BE2C (cell line): Measurements from ENCODE around the gene PPP1R9B.

Experiments
- DNase-seq: peaks from one replicate; pipeline ENCODE4 v3.0.0-alpha.2; 2020
- H3K27me3 ChIP-seq: fragments of 250-450 bp; sonication (Bioruptor Pico); 2 replicates; pipeline ENCODE4 v1.5.1; 2020; ENCODE audit warnings: mild to moderate bottlenecking
- H3K36me3 ChIP-seq: fragments of 250-450 bp; sonication (Bioruptor Pico); 2 replicates; pipeline ENCODE4 v1.5.1; 2020; ENCODE audit warnings: mild to moderate bottlenecking
- H3K4me1 ChIP-seq: fragments of 250-450 bp; sonication (Bioruptor Pico); 2 replicates; pipeline ENCODE4 v1.5.1; 2020
- H3K4me3 ChIP-seq: 2 replicates; pipeline ENCODE4 v1.5.1; 2011; ENCODE audit warnings: low read depth, low read length
- H3K9me3 ChIP-seq: fragments of 250-450 bp; sonication (Bioruptor Pico); 2 replicates; pipeline ENCODE4 v1.5.1; 2020
- TF ChIP-seq, protein P1 (sequence below): IDR thresholded peaks from 2 replicates; pipeline ENCODE4 v1.5.1; 2012; ENCODE audit warnings: mild to moderate bottlenecking, low read depth, low read length

PPP1R9B gene

DNA sequence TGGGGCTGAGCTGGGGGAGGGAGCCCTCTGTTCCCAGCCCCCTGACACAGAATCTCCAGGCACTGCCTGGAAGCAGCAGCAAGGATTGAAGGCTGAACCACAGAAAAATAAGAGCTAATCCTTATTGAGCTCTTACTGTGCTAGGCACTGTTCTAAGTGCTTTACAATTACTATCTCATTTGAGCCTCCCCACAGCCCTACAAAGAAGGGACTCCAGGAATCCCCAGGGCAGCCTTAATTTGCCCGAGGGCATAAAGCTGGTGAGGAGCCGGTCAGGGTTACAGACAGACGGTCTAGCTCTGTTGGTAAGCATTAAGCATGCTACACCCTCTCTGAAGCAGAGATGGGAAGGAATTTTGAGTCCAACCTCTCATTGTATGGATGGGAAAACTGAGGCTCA lies 27.5 kb downstream of the PPP1R9B start:
- TF ChIP-seq, protein P1, sequence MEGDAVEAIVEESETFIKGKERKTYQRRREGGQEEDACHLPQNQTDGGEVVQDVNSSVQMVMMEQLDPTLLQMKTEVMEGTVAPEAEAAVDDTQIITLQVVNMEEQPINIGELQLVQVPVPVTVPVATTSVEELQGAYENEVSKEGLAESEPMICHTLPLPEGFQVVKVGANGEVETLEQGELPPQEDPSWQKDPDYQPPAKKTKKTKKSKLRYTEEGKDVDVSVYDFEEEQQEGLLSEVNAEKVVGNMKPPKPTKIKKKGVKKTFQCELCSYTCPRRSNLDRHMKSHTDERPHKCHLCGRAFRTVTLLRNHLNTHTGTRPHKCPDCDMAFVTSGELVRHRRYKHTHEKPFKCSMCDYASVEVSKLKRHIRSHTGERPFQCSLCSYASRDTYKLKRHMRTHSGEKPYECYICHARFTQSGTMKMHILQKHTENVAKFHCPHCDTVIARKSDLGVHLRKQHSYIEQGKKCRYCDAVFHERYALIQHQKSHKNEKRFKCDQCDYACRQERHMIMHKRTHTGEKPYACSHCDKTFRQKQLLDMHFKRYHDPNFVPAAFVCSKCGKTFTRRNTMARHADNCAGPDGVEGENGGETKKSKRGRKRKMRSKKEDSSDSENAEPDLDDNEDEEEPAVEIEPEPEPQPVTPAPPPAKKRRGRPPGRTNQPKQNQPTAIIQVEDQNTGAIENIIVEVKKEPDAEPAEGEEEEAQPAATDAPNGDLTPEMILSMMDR, result no peak
- no peak overlapping the region for H3K4me3 ChIP-seq
- no peak for DNase-seq
- H3K9me3 ChIP-seq, result no peaks in the 10 kb centered on the region
- peaks cover 10% of the 10 kb centered on the region; the same call in 1 of the 2 replicates for H3K4me1 ChIP-seq
- no peaks in the 10 kb centered on the region for H3K36me3 ChIP-seq
- no peaks in the 10 kb centered on the region for H3K27me3 ChIP-seq

DNA sequence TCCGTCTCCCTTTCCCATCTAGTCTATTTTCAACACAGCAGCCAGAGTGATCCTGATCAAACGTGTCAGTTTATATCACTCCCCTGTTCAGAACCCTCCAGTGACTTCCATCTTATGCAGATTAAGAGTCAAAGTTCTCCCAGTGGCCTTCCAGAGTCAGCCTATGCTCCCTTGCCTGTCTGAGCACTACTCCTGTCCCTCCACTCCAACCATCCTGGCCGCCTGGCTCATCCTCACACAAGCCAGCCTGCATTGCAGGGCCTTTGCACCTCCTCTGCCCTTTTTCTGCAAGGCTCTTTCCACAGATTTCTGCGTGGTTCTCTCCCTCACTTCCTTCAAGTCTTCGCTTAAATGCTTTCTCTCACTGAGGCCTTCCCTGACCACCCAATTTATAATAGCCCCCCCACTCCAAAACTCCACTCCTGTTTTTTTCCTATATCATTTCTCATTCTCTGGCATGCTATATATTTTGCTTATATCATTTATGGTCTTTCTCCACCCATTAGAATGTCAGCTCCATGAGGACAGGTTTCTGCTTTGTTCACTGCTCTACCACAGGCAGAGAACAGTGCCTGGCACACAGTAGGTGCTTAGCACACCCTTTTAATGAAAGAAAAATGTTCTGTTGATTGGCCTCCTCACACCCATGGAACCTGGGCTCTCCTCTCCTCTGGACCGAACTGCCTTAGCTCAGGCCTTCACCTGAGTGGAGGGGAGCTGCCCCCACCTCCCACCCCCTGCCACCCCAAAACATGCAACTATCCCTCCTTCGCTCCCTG lies 29.8 kb downstream of the PPP1R9B start:
- Histone ChIP-seq H3K27me3 (no peaks in the 10 kb centered on the region), H3K4me3 (no peak overlapping the region), H3K36me3 (no peaks in the 10 kb centered on the region), H3K4me1 (peaks cover 10% of the 10 kb centered on the region; the same call in 1 of the 2 replicates), H3K9me3 (no peaks in the 10 kb centered on the region)
- TF ChIP-seq, protein P1, result no peak
- no peak for DNase-seq

DNA sequence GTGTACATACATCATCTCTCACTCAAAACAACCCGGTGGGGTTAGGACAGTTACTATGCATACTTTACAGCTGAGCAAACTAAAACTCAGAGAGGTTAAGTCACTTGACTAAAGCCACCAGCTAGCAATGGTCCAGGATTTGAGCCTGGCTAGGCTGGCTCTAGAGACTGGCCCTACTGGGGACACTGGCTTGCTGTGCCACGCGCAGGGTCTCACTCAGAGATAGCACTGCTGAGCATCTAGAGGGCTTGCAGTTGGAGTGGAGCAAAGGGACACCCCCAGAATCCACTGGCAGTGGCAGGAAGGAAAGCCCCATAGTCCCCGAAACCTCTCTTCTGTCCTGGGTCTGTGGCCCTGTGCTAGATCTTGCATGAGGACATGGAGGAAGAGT lies 31.7 kb downstream of the PPP1R9B start:
- no peak overlapping the region for H3K4me3 ChIP-seq
- H3K9me3 ChIP-seq, result no peaks in the 10 kb centered on the region
- no peaks in the 10 kb centered on the region for H3K27me3 ChIP-seq
- no peak for DNase-seq
- no peaks in the 10 kb centered on the region for H3K36me3 ChIP-seq
- 0 out of 2 replicates have a peak, but pooled peaks cover 7% of the 10 kb centered on the region for H3K4me1 ChIP-seq
- TF ChIP-seq, protein P1, result no peak

DNA sequence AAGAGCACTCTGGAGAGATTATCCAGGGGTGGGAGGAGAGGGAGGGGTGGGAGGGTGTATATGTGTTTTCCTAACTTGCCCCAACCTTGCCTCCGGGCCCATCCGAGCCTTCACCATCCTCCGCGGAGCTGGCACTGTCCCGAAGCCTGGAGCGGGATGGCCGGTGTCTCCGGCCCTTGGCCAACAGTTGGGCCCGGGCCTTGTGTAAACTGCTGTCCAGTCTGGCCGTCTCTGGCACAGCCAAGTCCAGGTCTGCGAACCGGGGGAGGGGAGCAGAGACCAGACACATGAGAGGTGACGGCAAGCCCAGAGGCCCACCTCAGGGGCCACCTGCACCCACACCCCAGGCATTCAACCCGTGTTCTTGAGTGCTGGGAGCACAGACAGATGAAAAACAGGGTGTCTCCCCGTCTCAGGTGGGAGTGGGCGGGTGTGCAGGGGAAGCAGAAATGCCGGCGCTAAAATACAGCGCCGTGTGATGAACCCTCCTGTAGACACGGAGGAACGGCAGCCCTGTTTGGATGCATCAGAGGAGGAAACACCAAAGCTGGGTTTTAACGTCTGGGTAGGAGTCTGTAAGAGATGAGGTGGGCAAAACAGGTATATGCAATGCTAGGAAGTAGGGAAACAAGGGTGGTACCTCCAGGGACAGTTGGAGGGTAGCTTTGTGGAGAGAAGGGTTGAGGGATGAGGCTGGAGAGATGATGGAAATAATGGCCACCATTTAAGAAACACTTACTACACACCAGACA lies 32.2 kb downstream of the PPP1R9B start:
- Histone ChIP-seq H3K27me3 (no peaks in the 10 kb centered on the region), H3K4me1 (0 out of 2 replicates have a peak, but pooled peaks cover 2% of the 10 kb centered on the region), H3K36me3 (no peaks in the 10 kb centered on the region), H3K9me3 (no peaks in the 10 kb centered on the region), H3K4me3 (no peak overlapping the region)
- TF ChIP-seq, protein P1, result no peak
- no peak for DNase-seq

DNA sequence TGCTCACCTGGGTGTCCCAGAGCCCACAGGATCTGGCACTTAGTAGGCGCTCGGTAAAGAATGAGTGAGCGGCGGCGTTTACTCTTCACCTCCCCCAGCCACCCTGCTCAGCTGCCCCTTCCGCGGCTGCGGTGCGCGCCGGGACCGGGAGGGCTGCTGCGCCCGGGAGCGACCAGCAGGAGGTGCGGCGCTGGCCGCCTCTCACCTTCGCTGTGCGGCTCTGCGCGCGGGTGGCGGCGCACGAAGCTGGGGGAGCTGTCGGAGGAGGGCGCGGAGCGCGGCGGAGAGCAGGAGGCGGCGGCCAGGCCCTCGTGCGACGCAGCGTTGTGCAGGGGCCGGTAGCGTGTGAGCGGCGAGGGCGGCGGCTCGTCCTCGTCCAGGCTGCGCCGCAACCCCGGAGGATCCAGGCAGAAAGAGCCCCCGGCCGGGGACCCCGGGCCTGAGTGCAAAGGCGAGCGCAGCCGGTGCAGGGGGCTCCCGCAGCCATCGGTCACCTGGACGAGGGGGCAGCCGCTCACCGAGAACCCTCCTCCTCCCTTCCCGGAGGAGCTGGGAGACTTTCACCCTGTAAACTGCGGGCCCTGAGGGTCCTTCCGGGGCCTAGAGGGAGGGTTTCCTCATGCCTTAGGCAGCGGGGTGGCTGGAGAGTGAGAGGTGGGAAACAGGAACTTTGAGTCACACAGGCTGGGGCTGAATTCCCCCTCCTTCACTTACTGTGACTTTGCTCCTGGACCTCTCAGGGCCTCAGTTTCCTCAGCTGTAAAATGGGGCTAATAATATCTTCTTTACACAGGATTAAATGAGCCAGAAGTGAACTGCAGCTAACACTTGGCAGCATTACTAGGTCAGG lies 33.0 kb downstream of the PPP1R9B start:
- Histone ChIP-seq H3K36me3 (no peaks in the 10 kb centered on the region), H3K4me3 (0 out of 2 replicates have a peak overlapping the region, but pooled peaks have one; percentile 11), H3K4me1 (peaks cover under 1% of the 10 kb centered on the region; the same call in 1 of the 2 replicates), H3K27me3 (no peaks in the 10 kb centered on the region), H3K9me3 (no peaks in the 10 kb centered on the region)
- TF ChIP-seq, protein P1, result peak; percentile 61
- peak; percentile 88 for DNase-seq
